HEK293 (cell line): Measurements from ENCODE around the gene TEDC2.
A peak's percentile ranks its signal among the peaks of the same experiment; 100 is the strongest.
"Not testable (repeated sequence)": the region's sequence is repeated elsewhere in the genome, so short reads cannot be mapped to it uniquely, and the experiment has no call there.

Source experiments
- CTCF ChIA-PET: fragments of 350-600 bp; formaldehyde crosslinking; extraction: SDS; loops from one replicate; lab custom pipeline; 2021; ENCODE audit warnings: antibody characterized with exemption; lab: Yijun Ruan, JAX
- POLR2A ChIA-PET: fragments of 300-600 bp; formaldehyde crosslinking; extraction: SDS; loops from one replicate; lab custom pipeline; 2020; ENCODE audit warnings: antibody characterized with exemption, inconsistent platforms; lab: Yijun Ruan, JAX
- H3K27ac ChIP-seq: fragments of 200-500 bp; sonication (Bioruptor generic); 2 replicates; pipeline ENCODE4 v1.5.1; 2014; ENCODE audit warnings: low read depth, low read length, control low read depth, inconsistent platforms; ENCODE audit errors: extremely low read depth
- H3K36me3 ChIP-seq, 2 experiments: fragments of 200-500 bp in 1 of 2; sonication (Bioruptor generic) in 1 of 2; 1 replicate in 1 of 2; 2 replicates in 1 of 2; pipeline ENCODE4 v1.5.1; 2014 to 2017; ENCODE audit warnings: inconsistent platforms in 2 of 2, low read length in 2 of 2; ENCODE audit not compliant: control insufficient read depth in 2 of 2, insufficient read depth in 1 of 2
- H3K4me1 ChIP-seq: fragments of 200-500 bp; sonication (Bioruptor generic); 2 replicates; pipeline ENCODE4 v1.5.1; 2014; ENCODE audit warnings: mild to moderate bottlenecking, low read length, inconsistent platforms; ENCODE audit not compliant: control insufficient read depth, insufficient read depth
- H3K4me3 ChIP-seq: 2 replicates; pipeline ENCODE4 v1.5.1; 2011; ENCODE audit warnings: low read depth, mild to moderate bottlenecking, control low read depth, low read length, moderate library complexity
- H3K9me3 ChIP-seq: fragments of 200-500 bp; sonication (Bioruptor generic); 2 replicates; pipeline ENCODE4 v1.5.1; 2014; ENCODE audit warnings: low read depth, low read length, inconsistent platforms; ENCODE audit not compliant: control insufficient read depth, insufficient read depth
- CTCF ChIP-seq: fragments of 450-650 bp; formaldehyde crosslinking; IDR thresholded peaks from 2 replicates; pipeline ENCODE4 v1.5.1; 2016; ENCODE audit warnings: missing biosample characterization, missing genetic modification characterization
- FEZF1 ChIP-seq: fragments of 450-650 bp; formaldehyde crosslinking; IDR thresholded peaks from 2 replicates; pipeline ENCODE4 v1.5.1; 2016; ENCODE audit warnings: missing biosample characterization, missing genetic modification characterization
- GLIS2 ChIP-seq: fragments of 450-650 bp; formaldehyde crosslinking; IDR thresholded peaks from 2 replicates; pipeline ENCODE4 v1.5.1; 2016; ENCODE audit warnings: missing biosample characterization, missing genetic modification characterization
- MZF1 ChIP-seq: fragments of 450-650 bp; formaldehyde crosslinking; IDR thresholded peaks from 2 replicates; pipeline ENCODE4 v1.5.1; 2017; ENCODE audit warnings: missing biosample characterization, missing genetic modification characterization, borderline replicate concordance
- WT1 ChIP-seq: fragments of 450-650 bp; formaldehyde crosslinking; IDR thresholded peaks from 2 replicates; pipeline ENCODE4 v1.5.1; 2016; ENCODE audit warnings: missing biosample characterization, missing genetic modification characterization
- ZNF114 ChIP-seq: fragments of 450-650 bp; formaldehyde crosslinking; IDR thresholded peaks from 2 replicates; pipeline ENCODE4 v1.5.0; 2017; ENCODE audit warnings: missing biosample characterization, missing genetic modification characterization
- ZNF121 ChIP-seq: fragments of 450-650 bp; formaldehyde crosslinking; IDR thresholded peaks from 2 replicates; pipeline ENCODE4 v1.5.1; 2016; ENCODE audit warnings: missing biosample characterization, missing genetic modification characterization
- ZNF157 ChIP-seq: fragments of 450-650 bp; formaldehyde crosslinking; IDR thresholded peaks from 2 replicates; pipeline ENCODE4 v1.5.1; 2016; ENCODE audit warnings: missing biosample characterization, missing genetic modification characterization
- ZNF2 ChIP-seq: fragments of 450-650 bp; formaldehyde crosslinking; IDR thresholded peaks from 2 replicates; pipeline ENCODE4 v1.5.1; 2016; ENCODE audit warnings: missing biosample characterization, missing genetic modification characterization
- ZNF274 ChIP-seq, 2 experiments: fragments of 200-500 bp in 1 of 2; fragments of 450-650 bp in 1 of 2; sonication (Bioruptor generic) in 1 of 2; formaldehyde crosslinking in 1 of 2; IDR thresholded peaks; 2 replicates each; pipeline versions ENCODE4 v1.5.1 to v1.6.1; 2014 to 2016; ENCODE audit warnings: borderline replicate concordance in 1 of 2, inconsistent platforms in 1 of 2, low read length in 1 of 2, missing biosample characterization in 1 of 2, missing genetic modification characterization in 1 of 2
- ZNF426 ChIP-seq: fragments of 450-650 bp; formaldehyde crosslinking; IDR thresholded peaks from 2 replicates; pipeline ENCODE4 v1.5.1; 2017; ENCODE audit warnings: missing biosample characterization, missing genetic modification characterization, mild to moderate bottlenecking, inconsistent platforms, moderate library complexity
- ZNF548 ChIP-seq: fragments of 450-650 bp; formaldehyde crosslinking; IDR thresholded peaks from 2 replicates; pipeline ENCODE4 v1.5.1; 2016; ENCODE audit warnings: missing biosample characterization, missing genetic modification characterization
- ZNF549 ChIP-seq: fragments of 450-650 bp; IDR thresholded peaks from 2 replicates; pipeline ENCODE4 v1.5.1; 2018; ENCODE audit warnings: missing biosample characterization, missing genetic modification characterization, mild to moderate bottlenecking, inconsistent platforms, moderate library complexity
- ZNF670 ChIP-seq: fragments of 450-650 bp; formaldehyde crosslinking; IDR thresholded peaks from 2 replicates; pipeline ENCODE4 v1.5.1; 2016; ENCODE audit warnings: missing biosample characterization, missing genetic modification characterization, low read depth
- TF ChIP-seq, protein P1 (sequence below): fragments of 450-650 bp; formaldehyde crosslinking; conservative IDR thresholded peaks from 2 replicates; pipeline ENCODE4 v1.5.1; 2016; ENCODE audit warnings: low read depth, missing biosample characterization, missing genetic modification characterization
- TF ChIP-seq, protein P2 (sequence below): fragments of 450-650 bp; formaldehyde crosslinking; IDR thresholded peaks from 2 replicates; pipeline ENCODE4 v1.5.1; 2016; ENCODE audit warnings: missing biosample characterization, missing genetic modification characterization

Gene TEDC2

DNA sequence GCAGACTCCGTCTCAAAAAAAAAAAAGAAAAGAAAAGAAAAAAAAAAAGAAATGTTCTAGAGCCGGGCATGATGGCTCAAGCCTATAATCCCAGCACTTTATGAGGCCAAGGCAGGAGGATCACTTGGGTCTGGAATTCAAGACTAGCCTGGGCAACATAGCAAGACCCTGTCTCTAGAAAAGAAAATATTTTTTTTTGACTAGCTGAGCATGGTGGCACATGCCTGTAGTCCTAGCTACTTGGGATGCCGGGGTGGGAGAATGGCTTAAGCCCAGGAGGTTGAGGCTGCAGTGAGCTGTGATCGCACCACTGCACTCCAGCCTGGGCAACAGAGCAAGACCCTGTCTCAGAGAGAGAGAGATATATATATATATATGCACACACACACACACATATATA is 24.7 kb upstream of the TEDC2 start:
- not testable (repeated sequence) for H3K9me3 ChIP-seq
- POLR2A ChIA-PET: interaction anchor here (0.6 kb wide), 1 partner anchor 38 kb away, joined by 4 read pairs; no protein-coding TSS in a partner anchor

DNA sequence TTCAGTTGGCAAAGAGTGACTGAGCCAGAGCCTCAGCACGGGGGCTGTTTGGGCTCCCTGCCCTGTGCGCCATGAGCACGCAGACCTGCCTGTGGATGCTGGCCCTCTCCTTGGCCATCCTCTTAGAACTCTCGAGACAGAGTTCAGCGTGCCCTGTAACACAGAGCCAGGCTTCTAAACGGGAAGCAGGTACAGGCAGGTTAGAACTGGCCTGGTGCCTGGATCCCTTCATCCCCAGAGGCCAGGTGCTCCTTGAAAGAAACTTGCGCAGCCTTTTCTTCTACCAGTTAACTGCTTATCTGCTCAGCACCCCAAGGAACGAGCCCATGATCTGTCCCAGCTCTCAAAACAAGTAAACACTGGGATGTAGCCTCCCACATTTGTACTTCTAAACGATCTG is 23.8 kb upstream of the TEDC2 start:
- ChIA-PET CTCF (no interaction called here), POLR2A (interaction anchor here (1.4 kb wide), 1 partner anchor 11 kb away, joined by 3 read pairs; no protein-coding TSS in a partner anchor)
- Histone ChIP-seq H3K4me3 (no peak overlapping the region), H3K27ac (no peak overlapping the region), H3K4me1 (no peaks in the 10 kb centered on the region), H3K36me3 (peaks cover 49 to 89% of the 10 kb centered on the region in 2 experiments; a peak in 2 of 3 replicates), H3K9me3 (no peaks in the 10 kb centered on the region)
- TF ChIP-seq ZNF670: no peak
- no peak for TF ChIP-seq ZNF2 (tag by site-specific recombination)
- no peak for TF ChIP-seq ZNF426 (tag by site-specific recombination)
- TF ChIP-seq CTCF (tag by site-specific recombination): no peak

More for the DNA sequence above, 24.7 kb upstream of the TEDC2 start:
- H3K36me3 ChIP-seq: peaks cover 44 to 87% of the 10 kb centered on the region in 2 experiments; a peak in 2 of 3 replicates
- H3K27ac ChIP-seq, H3K4me3 ChIP-seq, CTCF ChIA-PET, H3K4me1 ChIP-seq: not testable (repeated sequence)
- peak; percentile 88 for TF ChIP-seq ZNF121 (tag by site-specific recombination)

DNA sequence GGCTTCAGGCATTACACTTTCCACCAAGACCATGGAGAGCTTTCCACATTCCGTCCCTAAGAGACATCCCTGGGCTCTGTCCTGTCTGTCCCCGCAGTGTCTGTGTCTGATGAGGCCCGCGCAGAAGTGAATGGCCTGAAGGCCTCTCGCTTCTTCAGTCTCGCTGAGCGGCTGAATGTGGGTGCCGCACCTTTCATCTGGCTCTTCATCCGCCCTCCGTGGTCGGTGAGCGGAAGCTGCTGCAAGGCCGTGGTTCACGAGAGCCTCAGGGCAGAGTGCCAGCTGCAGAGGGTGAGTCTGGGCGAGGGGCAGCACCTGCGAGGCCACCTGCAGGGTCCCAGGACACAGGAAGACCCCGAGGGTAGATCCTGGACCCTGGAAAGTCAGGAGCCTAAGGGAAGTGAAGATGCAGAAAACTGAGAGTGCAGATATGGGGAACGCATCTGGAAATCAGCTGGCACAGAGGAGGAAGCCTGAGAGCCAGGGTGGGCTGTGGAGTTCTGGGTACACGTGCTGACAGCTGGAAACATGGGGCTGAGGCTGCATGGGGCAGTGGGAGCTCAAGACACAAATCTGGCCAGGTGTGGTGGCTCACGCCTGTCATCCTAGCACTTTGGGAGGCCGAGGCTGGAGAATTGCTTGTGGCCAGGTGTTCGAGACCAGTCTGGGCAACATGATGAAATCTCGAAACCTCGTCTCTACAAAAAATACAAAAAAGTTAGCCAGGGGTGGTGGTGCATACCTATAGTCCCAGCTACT is 22.7 kb upstream of the TEDC2 start:
- CTCF ChIA-PET: interaction anchor here (0.6 to 1.0 kb wide), 2 partner anchors 15 to 39 kb away, joined by 3 read pairs; no protein-coding TSS in a partner anchor
- H3K36me3 ChIP-seq: peaks cover 43 to 81% of the 10 kb centered on the region in 2 experiments; a peak in 2 of 3 replicates

DNA sequence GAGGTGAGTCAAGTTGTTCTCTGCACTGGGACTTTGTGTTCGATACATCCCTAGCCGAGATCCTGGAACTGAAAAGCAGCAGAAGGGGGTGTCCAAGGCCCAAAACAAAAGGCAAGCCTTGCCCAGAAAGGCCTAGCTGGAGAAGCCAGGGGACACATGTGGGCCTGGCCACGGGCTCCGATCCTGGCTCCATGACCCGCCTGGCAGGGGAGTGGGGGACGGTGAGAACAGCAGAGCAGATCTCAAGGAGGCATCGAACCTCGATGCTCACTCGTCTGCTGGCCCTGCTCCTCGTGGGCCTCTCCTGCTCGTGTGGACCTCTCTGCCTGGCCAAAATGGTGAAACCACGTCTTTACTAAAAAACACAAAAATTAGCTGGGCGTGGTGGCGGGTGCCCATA is 21.8 kb upstream of the TEDC2 start:
- Histone ChIP-seq H3K9me3 (no peaks in the 10 kb centered on the region), H3K36me3 (peaks cover 41 to 73% of the 10 kb centered on the region in 2 experiments), H3K4me1 (no peaks in the 10 kb centered on the region), H3K4me3 (no peak overlapping the region), H3K27ac (no peak overlapping the region)
- POLR2A ChIA-PET: interaction anchor here (1.2 kb wide), 1 partner anchor 21 kb away, joined by 3 read pairs; the partner anchor contains the start of gene TEDC2
- CTCF ChIA-PET: interaction anchor here (0.7 kb wide), 1 partner anchor 84 kb away, joined by 4 read pairs; no protein-coding TSS in a partner anchor
- no peak for TF ChIP-seq ZNF274 (IDR thresholded peaks at IDR 0.05; ENCODE audit: low read length)
- no peak for TF ChIP-seq ZNF274 (tag by site-specific recombination; IDR thresholded peaks at IDR 0.05; ENCODE audit: borderline replicate concordance)
- TF ChIP-seq MZF1: no peak
- TF ChIP-seq ZNF549 (tag by site-specific recombination): no peak
- no peak for TF ChIP-seq ZNF548 (tag by site-specific recombination)
- no peak for TF ChIP-seq ZNF157
- no peak for TF ChIP-seq GLIS2 (tag by site-specific recombination)
- TF ChIP-seq, protein P1, sequence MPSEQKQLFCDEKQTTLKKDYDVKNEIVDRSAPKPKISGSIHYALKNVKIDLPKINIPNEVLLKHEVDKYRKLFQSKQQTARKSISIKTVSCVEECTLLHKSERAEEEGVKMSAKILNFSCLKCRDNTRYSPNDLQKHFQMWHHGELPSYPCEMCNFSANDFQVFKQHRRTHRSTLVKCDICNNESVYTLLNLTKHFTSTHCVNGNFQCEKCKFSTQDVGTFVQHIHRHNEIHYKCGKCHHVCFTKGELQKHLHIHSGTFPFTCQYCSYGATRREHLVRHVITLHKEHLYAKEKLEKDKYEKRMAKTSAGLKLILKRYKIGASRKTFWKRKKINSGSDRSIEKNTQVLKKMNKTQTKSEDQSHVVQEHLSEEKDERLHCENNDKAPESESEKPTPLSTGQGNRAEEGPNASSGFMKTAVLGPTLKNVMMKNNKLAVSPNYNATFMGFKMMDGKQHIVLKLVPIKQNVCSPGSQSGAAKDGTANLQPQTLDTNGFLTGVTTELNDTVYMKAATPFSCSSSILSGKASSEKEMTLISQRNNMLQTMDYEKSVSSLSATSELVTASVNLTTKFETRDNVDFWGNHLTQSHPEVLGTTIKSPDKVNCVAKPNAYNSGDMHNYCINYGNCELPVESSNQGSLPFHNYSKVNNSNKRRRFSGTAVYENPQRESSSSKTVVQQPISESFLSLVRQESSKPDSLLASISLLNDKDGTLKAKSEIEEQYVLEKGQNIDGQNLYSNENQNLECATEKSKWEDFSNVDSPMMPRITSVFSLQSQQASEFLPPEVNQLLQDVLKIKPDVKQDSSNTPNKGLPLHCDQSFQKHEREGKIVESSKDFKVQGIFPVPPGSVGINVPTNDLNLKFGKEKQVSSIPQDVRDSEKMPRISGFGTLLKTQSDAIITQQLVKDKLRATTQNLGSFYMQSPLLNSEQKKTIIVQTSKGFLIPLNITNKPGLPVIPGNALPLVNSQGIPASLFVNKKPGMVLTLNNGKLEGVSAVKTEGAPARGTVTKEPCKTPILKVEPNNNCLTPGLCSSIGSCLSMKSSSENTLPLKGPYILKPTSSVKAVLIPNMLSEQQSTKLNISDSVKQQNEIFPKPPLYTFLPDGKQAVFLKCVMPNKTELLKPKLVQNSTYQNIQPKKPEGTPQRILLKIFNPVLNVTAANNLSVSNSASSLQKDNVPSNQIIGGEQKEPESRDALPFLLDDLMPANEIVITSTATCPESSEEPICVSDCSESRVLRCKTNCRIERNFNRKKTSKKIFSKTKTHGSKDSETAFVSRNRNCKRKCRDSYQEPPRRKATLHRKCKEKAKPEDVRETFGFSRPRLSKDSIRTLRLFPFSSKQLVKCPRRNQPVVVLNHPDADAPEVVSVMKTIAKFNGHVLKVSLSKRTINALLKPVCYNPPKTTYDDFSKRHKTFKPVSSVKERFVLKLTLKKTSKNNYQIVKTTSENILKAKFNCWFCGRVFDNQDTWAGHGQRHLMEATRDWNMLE (tag by site-specific recombination): no peak
- TF ChIP-seq, protein P2, sequence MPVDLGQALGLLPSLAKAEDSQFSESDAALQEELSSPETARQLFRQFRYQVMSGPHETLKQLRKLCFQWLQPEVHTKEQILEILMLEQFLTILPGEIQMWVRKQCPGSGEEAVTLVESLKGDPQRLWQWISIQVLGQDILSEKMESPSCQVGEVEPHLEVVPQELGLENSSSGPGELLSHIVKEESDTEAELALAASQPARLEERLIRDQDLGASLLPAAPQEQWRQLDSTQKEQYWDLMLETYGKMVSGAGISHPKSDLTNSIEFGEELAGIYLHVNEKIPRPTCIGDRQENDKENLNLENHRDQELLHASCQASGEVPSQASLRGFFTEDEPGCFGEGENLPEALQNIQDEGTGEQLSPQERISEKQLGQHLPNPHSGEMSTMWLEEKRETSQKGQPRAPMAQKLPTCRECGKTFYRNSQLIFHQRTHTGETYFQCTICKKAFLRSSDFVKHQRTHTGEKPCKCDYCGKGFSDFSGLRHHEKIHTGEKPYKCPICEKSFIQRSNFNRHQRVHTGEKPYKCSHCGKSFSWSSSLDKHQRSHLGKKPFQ (tag by site-specific recombination): no peak
- no peak for TF ChIP-seq WT1 (tag by site-specific recombination)
- no peak for TF ChIP-seq ZNF114 (tag by site-specific recombination)

More for the DNA sequence above, 22.7 kb upstream of the TEDC2 start:
- H3K27ac ChIP-seq: no peak overlapping the region
- POLR2A ChIA-PET: interaction anchor here (0.6 to 1.4 kb wide), 3 partner anchors 10 to 22 kb away, joined by 3 read pairs; partner anchors contain the start of gene TEDC2
- H3K9me3 ChIP-seq: no peaks in the 10 kb centered on the region
- no peak overlapping the region for H3K4me3 ChIP-seq
- TF ChIP-seq FEZF1 (tag by site-specific recombination): no peak
- no peaks in the 10 kb centered on the region for H3K4me1 ChIP-seq
